ENCODE data around the gene HTT.

Gene HTT

GRCh38 chr4:3071811-3072210 lies 2.7 kb upstream of the HTT start:
- Histone ChIP-seq H3K4me3 (no peak overlapping the region), H3K27ac (no peak overlapping the region)
- no peak for DNase-seq (ENCODE audit: low read depth, low spot score)

GRCh38 chr4:3073158-3074077 lies 1.1 kb upstream of the HTT start:
- no peak for DNase-seq (ENCODE audit: low read depth, low spot score)
- Histone ChIP-seq H3K27ac (no peak overlapping the region), H3K36me3 (ENCODE audit: insufficient read depth, low read length) (no peaks in the 10 kb centered on the region), H3K9ac (ENCODE audit: insufficient read length) (peak overlapping the region; percentile 75), H3K9me3 (ENCODE audit: low read depth, low read length) (no peaks in the 10 kb centered on the region), H3K4me3 (peak overlapping the region; percentile 86)
- TF ChIP-seq POLR2AphosphoS5 (IDR thresholded peaks at IDR 0.05; ENCODE audit: borderline replicate concordance, low read depth, low read length) (peak; percentile 80; the same call in 1 of the 2 replicates), EZH2 (IDR thresholded peaks at IDR 0.05) (no peak), FOXP2 (optimal IDR thresholded peaks at IDR 0.05; ENCODE audit: control extremely low read depth, extremely low read length, insufficient read depth) (no peak)

More at GRCh38 chr4:3071811-3072210, 2.7 kb upstream of the HTT start:
- H3K36me3 ChIP-seq (ENCODE audit: insufficient read depth, low read length) = no peaks in the 10 kb centered on the region
- TF ChIP-seq EZH2 (IDR thresholded peaks at IDR 0.05) (no peak), FOXP2 (optimal IDR thresholded peaks at IDR 0.05; ENCODE audit: control extremely low read depth, extremely low read length, insufficient read depth) (no peak), POLR2AphosphoS5 (IDR thresholded peaks at IDR 0.05; ENCODE audit: borderline replicate concordance, low read depth, low read length) (no peak)
- no peaks in the 10 kb centered on the region for H3K9me3 ChIP-seq (ENCODE audit: low read depth, low read length)
- H3K9ac ChIP-seq (ENCODE audit: insufficient read length) = no peak overlapping the region

- H3K4me3 ChIP-seq = peak overlapping the region; percentile 82
- H3K9ac ChIP-seq (ENCODE audit: insufficient read length) = peak overlapping the region; percentile 93
- DNase-seq (ENCODE audit: low read depth, low spot score) = no peak
- peak overlapping the region; percentile 62; the same call in 1 of the 2 replicates for H3K27ac ChIP-seq
- no peaks in the 10 kb centered on the region for H3K9me3 ChIP-seq (ENCODE audit: low read depth, low read length)
- no peaks in the 10 kb centered on the region for H3K36me3 ChIP-seq (ENCODE audit: insufficient read depth, low read length)
- TF ChIP-seq FOXP2 (optimal IDR thresholded peaks at IDR 0.05; ENCODE audit: control extremely low read depth, extremely low read length, insufficient read depth) = no peak
- no peak for TF ChIP-seq EZH2 (IDR thresholded peaks at IDR 0.05)
- TF ChIP-seq POLR2AphosphoS5 (IDR thresholded peaks at IDR 0.05; ENCODE audit: borderline replicate concordance, low read depth, low read length) = peak; percentile 79
Observed at GRCh38 chr4:3074846-3075651, 568 bp downstream of the HTT start.

- Histone ChIP-seq H3K27ac (no peak overlapping the region), H3K9ac (ENCODE audit: insufficient read length) (peak overlapping the region; percentile 93), H3K36me3 (ENCODE audit: insufficient read depth, low read length) (no peaks in the 10 kb centered on the region), H3K9me3 (ENCODE audit: low read depth, low read length) (no peaks in the 10 kb centered on the region), H3K4me3 (peak overlapping the region; percentile 82)
- no peak for DNase-seq (ENCODE audit: low read depth, low spot score)
- TF ChIP-seq FOXP2 (optimal IDR thresholded peaks at IDR 0.05; ENCODE audit: control extremely low read depth, extremely low read length, insufficient read depth) (no peak), EZH2 (IDR thresholded peaks at IDR 0.05) (no peak)
Observed at GRCh38 chr4:3075652-3075981, 1.1 kb downstream of the HTT start.

GRCh38 chr4:3077796-3078195 lies 3.3 kb downstream of the HTT start:
- Histone ChIP-seq H3K9me3 (ENCODE audit: low read depth, low read length) (no peaks in the 10 kb centered on the region), H3K27ac (no peak overlapping the region), H3K4me3 (no peak overlapping the region), H3K9ac (ENCODE audit: insufficient read length) (no peak overlapping the region), H3K36me3 (ENCODE audit: insufficient read depth, low read length) (no peaks in the 10 kb centered on the region)
- no peak for DNase-seq (ENCODE audit: low read depth, low spot score)
- no peak for TF ChIP-seq FOXP2 (optimal IDR thresholded peaks at IDR 0.05; ENCODE audit: control extremely low read depth, extremely low read length, insufficient read depth)
- TF ChIP-seq EZH2 (IDR thresholded peaks at IDR 0.05) = no peak
- no peak for TF ChIP-seq POLR2AphosphoS5 (IDR thresholded peaks at IDR 0.05; ENCODE audit: borderline replicate concordance, low read depth, low read length)

- Histone ChIP-seq H3K9me3 (ENCODE audit: low read depth, low read length) (no peaks in the 10 kb centered on the region), H3K9ac (ENCODE audit: insufficient read length) (no peak overlapping the region), H3K27ac (no peak overlapping the region), H3K36me3 (ENCODE audit: insufficient read depth, low read length) (no peaks in the 10 kb centered on the region), H3K4me3 (no peak overlapping the region)
- TF ChIP-seq POLR2AphosphoS5 (IDR thresholded peaks at IDR 0.05; ENCODE audit: borderline replicate concordance, low read depth, low read length) = no peak
- TF ChIP-seq EZH2 (IDR thresholded peaks at IDR 0.05) = no peak
- no peak for TF ChIP-seq FOXP2 (optimal IDR thresholded peaks at IDR 0.05; ENCODE audit: control extremely low read depth, extremely low read length, insufficient read depth)
- no peak for DNase-seq (ENCODE audit: low read depth, low spot score)
Observed at GRCh38 chr4:3079694-3080123, 5.2 kb downstream of the HTT start.

- Histone ChIP-seq H3K9ac (ENCODE audit: insufficient read length) (no peak overlapping the region), H3K27ac (no peak overlapping the region), H3K36me3 (ENCODE audit: insufficient read depth, low read length) (no peaks in the 10 kb centered on the region; the same call in 1 of the 2 replicates), H3K4me3 (no peak overlapping the region), H3K9me3 (ENCODE audit: low read depth, low read length) (no peaks in the 10 kb centered on the region)
- no peak for DNase-seq (ENCODE audit: low read depth, low spot score)
- TF ChIP-seq POLR2AphosphoS5 (IDR thresholded peaks at IDR 0.05; ENCODE audit: borderline replicate concordance, low read depth, low read length) = no peak
Observed at GRCh38 chr4:3082925-3083515, 8.5 kb downstream of the HTT start.

- Histone ChIP-seq H3K4me3 (no peak overlapping the region), H3K27ac (no peak overlapping the region), H3K9me3 (ENCODE audit: low read depth, low read length) (no peaks in the 10 kb centered on the region), H3K9ac (ENCODE audit: insufficient read length) (no peak overlapping the region), H3K36me3 (ENCODE audit: insufficient read depth, low read length) (peaks cover 5% of the 10 kb centered on the region)
- TF ChIP-seq POLR2AphosphoS5 (IDR thresholded peaks at IDR 0.05; ENCODE audit: borderline replicate concordance, low read depth, low read length) = no peak
- no peak for TF ChIP-seq FOXP2 (optimal IDR thresholded peaks at IDR 0.05; ENCODE audit: control extremely low read depth, extremely low read length, insufficient read depth)
- no peak for DNase-seq (ENCODE audit: low read depth, low spot score)
Observed at GRCh38 chr4:3083732-3084131, 9.3 kb downstream of the HTT start.
